Osteoblast (primary cell): ENCODE results near the gene CEP85. TPM values are rescaled to one million over a fixed set of nuclear protein-coding genes. Genes with fewer than 3 reads are reported as not detected.

Source experiments
- DNase-seq: peaks from one replicate; pipeline ENCODE4 v3.0.0; 2011; ENCODE audit warnings: low spot score, mixed read lengths; ENCODE audit not compliant: insufficient read length; ENCODE audit errors: missing footprints
- H2AFZ ChIP-seq: 2 replicates; pipeline ENCODE4 v1.6.0; 2011; ENCODE audit warnings: mild to moderate bottlenecking, low read length
- H3K27ac ChIP-seq: 2 replicates; pipeline ENCODE4 v1.5.1; 2011; ENCODE audit warnings: mild to moderate bottlenecking, low read depth, low read length, moderate library complexity
- H3K27me3 ChIP-seq: 2 replicates; pipeline ENCODE4 v1.6.0; 2012; ENCODE audit warnings: mild to moderate bottlenecking, control low read depth, inconsistent platforms, low read length, moderate library complexity; ENCODE audit not compliant: insufficient read depth
- H3K36me3 ChIP-seq: 2 replicates; pipeline ENCODE4 v1.5.1; 2011; ENCODE audit warnings: mild to moderate bottlenecking, low read length, control low read depth, moderate library complexity; ENCODE audit not compliant: insufficient read depth
- H3K4me1 ChIP-seq: 2 replicates; pipeline ENCODE4 v1.5.1; 2011; ENCODE audit warnings: mild to moderate bottlenecking, low read length, control low read depth, moderate library complexity; ENCODE audit not compliant: insufficient read depth
- H3K4me2 ChIP-seq: 2 replicates; pipeline ENCODE4 v1.6.0; 2011; ENCODE audit warnings: mild to moderate bottlenecking, low read length; ENCODE audit not compliant: insufficient read depth
- H3K4me3 ChIP-seq: fragments of 200-600 bp; sonication (generic); 3 replicates; pipeline ENCODE4 v1.5.1; 2012; ENCODE audit warnings: mild to moderate bottlenecking, low read length, inconsistent platforms; ENCODE audit not compliant: insufficient read depth
- H3K79me2 ChIP-seq: 2 replicates; pipeline ENCODE4 v1.6.0; 2012; ENCODE audit warnings: mild to moderate bottlenecking, low read length, control low read depth, inconsistent platforms; ENCODE audit not compliant: insufficient read depth
- H3K9me3 ChIP-seq: 2 replicates; pipeline ENCODE4 v1.5.1; 2011; ENCODE audit warnings: low read depth, low read length, control low read depth
- H4K20me1 ChIP-seq: 2 replicates; pipeline ENCODE4 v1.6.0; 2012; ENCODE audit warnings: mild to moderate bottlenecking, low read length, control low read depth; ENCODE audit not compliant: insufficient read depth
- total RNA-seq: library from RNA; depleted of rRNA; stranded (reverse); fragments of >200 nt; gene quantifications from 2 replicates; pipeline ENCODE4 v1.2.3, GENCODE V29; 2012
- TF ChIP-seq, protein P1 (sequence below): IDR thresholded peaks from 2 replicates; pipeline ENCODE4 v1.5.1; 2011; ENCODE audit warnings: mild to moderate bottlenecking, low read depth, low read length, moderate library complexity; ENCODE audit errors: extremely low read depth

Gene CEP85
- total RNA-seq, 1 donor: 8.0 TPM

DNA sequence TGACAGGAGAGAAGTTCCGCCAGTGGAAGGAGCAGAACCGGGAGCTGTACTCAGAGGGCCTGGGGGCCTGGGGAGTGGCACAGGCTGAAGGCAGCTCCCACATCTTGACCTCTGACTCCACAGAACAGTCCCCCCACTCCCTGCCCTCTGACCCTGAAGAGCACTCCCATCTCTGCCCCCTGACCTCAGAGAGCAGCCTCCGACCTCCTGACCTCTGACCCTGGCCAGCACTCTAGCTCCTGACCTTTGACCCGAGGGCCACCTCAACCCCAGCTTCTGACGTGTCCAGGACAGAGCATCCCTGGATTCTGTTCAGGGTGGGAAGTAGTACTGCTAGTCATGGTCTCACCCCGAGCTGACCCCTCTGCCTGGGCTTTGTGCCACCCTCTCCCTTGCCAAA is 44.7 kb upstream of the CEP85 start:
- Histone ChIP-seq H3K9me3 (no peaks in the 10 kb centered on the region), H4K20me1 (no peaks in the 10 kb centered on the region), H3K27me3 (peaks cover 14% of the 10 kb centered on the region), H3K36me3 (no peaks in the 10 kb centered on the region), H3K4me3 (no peak overlapping the region), H3K27ac (no peak overlapping the region), H3K4me2 (no peak overlapping the region), H3K4me1 (no peaks in the 10 kb centered on the region), H3K79me2 (no peaks in the 10 kb centered on the region), H2AFZ (no peak overlapping the region)
- peak; percentile 39 for DNase-seq
- TF ChIP-seq, protein P1, sequence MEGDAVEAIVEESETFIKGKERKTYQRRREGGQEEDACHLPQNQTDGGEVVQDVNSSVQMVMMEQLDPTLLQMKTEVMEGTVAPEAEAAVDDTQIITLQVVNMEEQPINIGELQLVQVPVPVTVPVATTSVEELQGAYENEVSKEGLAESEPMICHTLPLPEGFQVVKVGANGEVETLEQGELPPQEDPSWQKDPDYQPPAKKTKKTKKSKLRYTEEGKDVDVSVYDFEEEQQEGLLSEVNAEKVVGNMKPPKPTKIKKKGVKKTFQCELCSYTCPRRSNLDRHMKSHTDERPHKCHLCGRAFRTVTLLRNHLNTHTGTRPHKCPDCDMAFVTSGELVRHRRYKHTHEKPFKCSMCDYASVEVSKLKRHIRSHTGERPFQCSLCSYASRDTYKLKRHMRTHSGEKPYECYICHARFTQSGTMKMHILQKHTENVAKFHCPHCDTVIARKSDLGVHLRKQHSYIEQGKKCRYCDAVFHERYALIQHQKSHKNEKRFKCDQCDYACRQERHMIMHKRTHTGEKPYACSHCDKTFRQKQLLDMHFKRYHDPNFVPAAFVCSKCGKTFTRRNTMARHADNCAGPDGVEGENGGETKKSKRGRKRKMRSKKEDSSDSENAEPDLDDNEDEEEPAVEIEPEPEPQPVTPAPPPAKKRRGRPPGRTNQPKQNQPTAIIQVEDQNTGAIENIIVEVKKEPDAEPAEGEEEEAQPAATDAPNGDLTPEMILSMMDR: no peak

DNA sequence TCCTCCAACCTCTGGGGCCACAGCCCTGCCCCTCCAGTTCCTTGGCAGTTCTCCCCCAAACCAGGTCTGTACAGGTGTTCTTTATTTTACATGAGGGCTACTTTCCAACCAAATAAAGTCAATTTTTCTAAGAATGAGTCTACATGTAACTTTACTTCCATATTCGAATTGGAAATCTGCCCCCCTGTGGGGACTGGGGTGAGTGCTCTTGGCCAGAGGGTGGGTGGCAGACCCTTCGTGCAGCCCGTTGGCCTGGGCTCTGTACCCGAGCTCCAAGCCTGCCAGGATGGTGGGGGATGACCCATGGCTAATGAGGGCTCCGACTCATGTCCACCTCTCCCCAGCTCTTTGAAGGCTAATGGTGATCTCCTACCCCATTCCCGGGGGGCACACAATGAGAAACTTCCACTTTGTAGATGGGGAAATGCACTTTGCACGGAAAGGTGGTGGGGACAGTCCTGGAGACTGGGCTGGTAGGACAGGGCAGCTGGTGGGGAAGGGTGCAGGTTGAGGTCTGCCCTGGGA is 44.2 kb upstream of the CEP85 start:
- H3K27me3 ChIP-seq: peaks cover 16% of the 10 kb centered on the region

DNA sequence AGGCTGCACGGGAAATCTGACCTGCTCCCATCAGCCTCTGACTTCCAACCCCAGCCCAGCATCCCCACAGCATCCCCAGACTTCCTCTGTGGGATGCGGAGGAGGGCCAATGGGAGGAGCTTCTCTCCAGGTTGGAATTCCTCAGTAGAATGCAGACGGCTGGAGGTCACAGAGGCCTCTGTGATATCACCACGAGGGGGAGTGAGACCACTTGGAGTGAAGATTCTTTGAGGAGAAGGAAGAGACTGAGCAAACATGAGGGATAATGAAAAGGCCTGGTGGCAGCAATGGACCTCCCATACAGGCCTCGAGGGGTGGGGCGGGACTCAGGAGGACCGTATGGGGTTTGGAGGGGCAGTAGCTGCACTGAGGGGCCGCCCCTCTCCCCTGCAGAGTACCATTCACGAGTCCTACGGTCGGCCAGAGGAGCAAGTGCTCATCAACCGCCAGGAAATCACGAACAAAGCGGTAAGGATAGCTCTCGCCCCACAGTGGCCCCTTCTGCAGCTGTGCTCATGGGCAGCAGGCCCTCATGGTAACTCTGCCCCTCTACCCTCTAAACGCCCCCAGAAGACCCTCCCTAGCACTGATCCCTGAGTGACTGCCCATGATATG is 43.5 kb upstream of the CEP85 start, which contains the start of gene CATSPER4:
TSS of gene CATSPER4 (plus strand) at position 230 of the 615 bp plus-strand sequence. CDS start at position 256, 26 bp downstream.
- TF ChIP-seq, protein P1: peak; percentile 22
- H3K36me3 ChIP-seq: no peaks in the 10 kb centered on the region
- H3K4me1 ChIP-seq: no peaks in the 10 kb centered on the region
- peaks cover 16% of the 10 kb centered on the region for H3K27me3 ChIP-seq
- no peaks in the 10 kb centered on the region for H4K20me1 ChIP-seq
- no peak within 1 kb of the TSS for H2AFZ ChIP-seq
- no peak within 1 kb of the TSS for H3K4me2 ChIP-seq
- H3K27ac ChIP-seq: no peak within 1 kb of the TSS
- H3K4me3 ChIP-seq: no peak within 1 kb of the TSS
- no peaks in the 10 kb centered on the region for H3K9me3 ChIP-seq
- DNase-seq: peak; percentile 74
- H3K79me2 ChIP-seq: no peaks in the 10 kb centered on the region

More for the DNA sequence above, 44.2 kb upstream of the CEP85 start:
- peak; percentile 67 for DNase-seq
- Histone ChIP-seq H2AFZ (no peak overlapping the region), H3K4me1 (no peaks in the 10 kb centered on the region), H3K27ac (no peak overlapping the region), H3K36me3 (no peaks in the 10 kb centered on the region), H3K4me2 (no peak overlapping the region), H4K20me1 (no peaks in the 10 kb centered on the region), H3K79me2 (no peaks in the 10 kb centered on the region), H3K9me3 (no peaks in the 10 kb centered on the region), H3K4me3 (no peak overlapping the region)
- TF ChIP-seq, protein P1: no peak

DNA sequence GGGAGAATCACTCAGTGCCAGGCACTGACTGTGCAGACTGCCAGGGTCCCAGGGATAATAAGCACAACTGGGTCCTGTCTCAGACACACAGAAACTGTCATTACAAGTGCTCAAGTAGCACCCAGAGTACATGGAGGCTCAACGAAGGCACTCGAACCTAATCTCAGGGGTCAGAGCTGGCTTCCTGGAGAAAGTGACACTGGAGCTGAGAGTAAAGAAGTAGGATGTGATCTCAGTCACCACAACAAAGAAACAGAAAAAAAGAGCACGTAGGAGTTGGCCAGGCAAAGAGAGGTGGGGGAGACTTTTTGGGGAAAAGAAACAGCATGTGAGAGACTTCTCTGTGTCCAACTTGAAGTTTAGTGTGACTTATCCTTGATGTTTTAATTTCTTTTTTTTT is 42.3 kb upstream of the CEP85 start:
- H3K36me3 ChIP-seq: no peaks in the 10 kb centered on the region
- no peak overlapping the region for H2AFZ ChIP-seq
- H3K79me2 ChIP-seq: no peaks in the 10 kb centered on the region
- H3K4me1 ChIP-seq: no peaks in the 10 kb centered on the region
- TF ChIP-seq, protein P1: no peak
- no peak overlapping the region for H3K27ac ChIP-seq
- no peak overlapping the region for H3K4me3 ChIP-seq
- no peak for DNase-seq
- H3K9me3 ChIP-seq: no peaks in the 10 kb centered on the region
- peaks cover 16% of the 10 kb centered on the region for H3K27me3 ChIP-seq
- H4K20me1 ChIP-seq: no peaks in the 10 kb centered on the region
- H3K4me2 ChIP-seq: no peak overlapping the region
